GM18868 (cell line): ENCODE measurements around the gene TRDMT1.

Experiments
- ATAC-seq: cut with Tn5 transposase; IDR thresholded peaks from one replicate; pipeline ENCODE4 v1.9.1; 2021; ENCODE audit warnings: mild to moderate bottlenecking, moderate library complexity; ENCODE audit not compliant: unreplicated experiment

Gene TRDMT1

DNA sequence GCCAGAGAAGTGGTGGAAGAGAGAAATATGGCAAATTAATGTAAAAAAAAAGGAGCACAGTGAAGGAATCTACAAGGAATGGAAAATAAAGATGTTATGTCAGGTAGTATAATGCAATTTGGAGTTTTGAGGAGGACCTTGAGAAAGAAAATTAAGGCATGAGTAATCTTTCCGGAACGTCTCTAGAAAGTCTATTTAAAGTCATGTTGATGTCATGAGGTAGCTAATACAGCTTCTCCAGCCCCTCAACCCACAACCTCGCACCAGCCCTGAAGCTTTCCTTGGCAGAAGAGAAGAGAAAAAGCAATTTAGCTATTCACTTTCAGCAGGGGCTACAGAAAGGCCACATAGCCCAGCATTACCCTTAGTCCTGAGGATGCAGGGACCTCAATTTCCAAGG lies 22.5 kb downstream of the TRDMT1 start:
- ATAC-seq = no peak

DNA sequence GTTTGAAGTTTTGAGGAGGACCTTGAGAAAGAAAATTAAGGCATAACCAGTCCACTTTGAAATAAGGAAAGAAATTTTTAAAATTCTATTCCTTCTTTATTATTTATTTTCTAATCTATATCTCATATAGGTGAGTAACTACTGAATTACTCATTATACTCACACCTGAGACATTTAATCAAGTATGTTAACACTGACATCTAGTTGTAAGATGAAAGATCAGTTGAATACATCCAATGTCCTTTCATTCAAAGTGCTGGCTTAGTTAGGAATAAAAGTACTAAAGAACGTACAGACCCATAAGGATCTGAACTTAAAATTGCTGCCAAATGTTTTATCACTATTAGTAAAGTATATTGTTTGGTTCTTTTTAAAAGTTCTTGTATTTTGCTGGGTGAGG lies 23.5 kb downstream of the TRDMT1 start:
- no peak for ATAC-seq

- no peak for ATAC-seq
Observed at GRCh38 chr10:17177014-17177413, 24.5 kb downstream of the TRDMT1 start.

- ATAC-seq = no peak
Observed at GRCh38 chr10:17176091-17176490, 25.4 kb downstream of the TRDMT1 start.

DNA sequence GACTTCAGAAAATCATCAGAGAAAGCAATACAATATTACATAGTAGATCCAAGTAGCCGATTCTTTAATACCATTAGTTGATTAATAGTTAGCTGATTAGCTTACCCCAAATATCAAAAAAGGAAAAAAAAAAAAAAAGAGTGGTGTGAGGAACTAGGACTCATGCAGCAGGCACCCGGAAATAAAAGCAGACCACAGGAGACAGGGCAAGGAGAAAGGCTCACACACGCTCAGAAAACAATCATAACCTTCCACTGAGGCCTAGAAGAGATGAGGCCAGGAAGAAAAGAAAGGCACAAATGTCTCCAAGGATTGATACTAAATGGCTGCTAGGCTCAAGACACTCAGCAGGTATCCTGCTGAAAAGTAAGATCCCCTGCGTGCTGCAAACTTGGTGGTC lies 25.9 kb downstream of the TRDMT1 start:
- peak; percentile 60 for ATAC-seq

- no peak for ATAC-seq
Observed at GRCh38 chr10:17174626-17175025, 26.8 kb downstream of the TRDMT1 start.

DNA sequence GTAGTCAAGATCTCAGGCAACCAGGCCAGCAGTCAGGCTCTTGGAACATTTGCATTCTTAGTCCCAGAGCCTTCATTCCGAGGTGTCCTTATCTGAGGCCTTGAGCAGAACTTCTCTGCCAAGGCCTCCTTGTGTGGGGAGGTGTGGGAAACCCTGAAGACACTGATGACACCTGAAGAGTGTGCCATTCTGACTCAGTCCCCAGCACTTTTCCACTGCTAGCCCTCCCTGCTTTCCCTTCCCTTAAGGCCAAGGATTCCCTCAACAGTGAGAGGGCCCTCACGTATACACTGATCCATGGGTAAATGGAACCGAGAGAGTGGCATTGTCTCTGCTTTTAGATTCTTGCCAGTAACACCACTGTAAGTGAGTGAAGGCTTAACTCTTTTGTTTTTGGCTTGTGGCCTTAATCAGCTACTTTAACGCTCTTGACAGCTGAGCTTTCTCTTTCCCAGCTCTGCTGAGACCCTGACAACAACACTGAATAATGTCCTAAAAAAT lies 30.3 kb downstream of the TRDMT1 start:
- ATAC-seq = no peak

GRCh38 chr10:17169803-17170202 lies 31.7 kb downstream of the TRDMT1 start:
- ATAC-seq = no peak

DNA sequence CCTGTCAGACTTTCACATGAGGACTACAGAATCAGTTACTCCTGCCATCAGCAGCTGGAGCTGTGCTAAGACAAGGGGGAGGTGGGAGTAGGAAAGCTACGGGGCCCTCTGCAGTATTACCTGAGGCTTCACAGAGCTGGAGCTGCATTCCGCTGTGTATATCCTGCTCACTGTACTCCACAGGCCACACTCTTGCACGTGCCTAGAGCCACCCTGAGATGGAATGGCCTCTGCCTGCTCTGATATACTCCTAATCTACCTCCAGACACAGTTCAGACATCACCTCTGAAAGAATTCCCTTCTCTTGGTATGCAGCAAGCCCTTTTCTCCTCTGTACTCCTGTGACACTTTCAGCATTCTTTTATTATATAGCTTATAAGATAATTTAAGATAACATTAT lies 34.8 kb downstream of the TRDMT1 start:
- ATAC-seq = no peak

- ATAC-seq = no peak
Observed at GRCh38 chr10:17162828-17163227, 38.6 kb downstream of the TRDMT1 start.

DNA sequence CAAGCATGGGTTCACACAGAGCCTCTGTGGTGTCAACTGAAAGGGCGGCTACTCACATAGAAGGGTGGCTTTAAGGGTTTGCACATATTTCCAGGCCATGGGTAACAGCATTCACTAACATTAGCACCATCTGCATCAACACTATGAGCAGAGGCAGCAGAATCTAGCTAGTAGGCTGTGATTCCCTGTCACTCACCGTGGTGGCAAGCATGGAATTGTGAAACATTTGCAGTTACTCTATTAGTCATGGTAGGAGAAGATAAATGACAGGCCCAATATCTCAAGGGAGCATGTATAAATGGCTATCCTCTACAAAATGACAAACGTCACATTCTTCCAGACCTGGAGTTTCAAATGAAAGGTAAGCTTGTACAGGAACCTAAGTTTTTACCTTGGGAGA lies 39.7 kb downstream of the TRDMT1 start:
- no peak for ATAC-seq

DNA sequence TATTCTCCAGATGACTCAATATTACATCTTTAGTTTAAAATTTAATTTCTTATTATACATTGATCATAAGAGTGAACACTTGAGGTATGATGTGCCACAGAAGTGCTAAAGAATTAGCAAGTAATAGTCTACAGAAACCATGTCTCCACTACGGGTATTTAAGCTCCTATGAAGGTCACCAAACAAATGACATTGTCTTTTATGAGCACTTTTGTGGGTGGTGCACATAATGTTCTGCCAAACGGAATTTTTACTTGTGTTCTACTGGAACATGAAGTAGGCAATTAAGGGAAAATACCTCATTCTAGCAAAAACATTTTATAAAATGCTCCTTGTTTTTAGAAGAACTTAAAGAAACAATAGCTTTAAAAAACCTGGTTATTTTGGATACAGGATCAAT lies 44.4 kb downstream of the TRDMT1 start:
- no peak for ATAC-seq

- ATAC-seq = no peak
Observed at GRCh38 chr10:17155826-17156225, 45.6 kb downstream of the TRDMT1 start.

DNA sequence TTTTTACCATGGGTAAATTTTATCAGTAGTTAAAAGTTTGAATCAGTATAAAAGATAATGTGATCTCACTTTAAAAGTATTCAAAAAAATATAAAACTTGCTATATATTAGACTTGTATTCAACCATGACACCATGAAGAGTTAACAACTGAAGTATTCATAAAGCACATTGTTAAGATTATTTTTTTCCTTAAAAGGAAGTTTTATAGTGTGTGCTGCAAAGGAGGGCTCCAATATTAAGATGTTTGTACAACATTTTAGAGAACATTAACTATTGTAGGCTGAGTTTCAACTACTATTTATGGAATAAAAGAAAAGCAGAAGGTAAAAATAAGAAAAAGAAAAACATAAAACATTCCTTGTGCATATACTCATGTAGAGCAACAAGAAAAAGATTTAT lies 47.4 kb downstream of the TRDMT1 start:
- no peak for ATAC-seq

GRCh38 chr10:17153321-17153720 lies 48.2 kb downstream of the TRDMT1 start:
- no peak for ATAC-seq

GRCh38 chr10:17151716-17152115 lies 49.8 kb downstream of the TRDMT1 start:
- no peak for ATAC-seq

DNA sequence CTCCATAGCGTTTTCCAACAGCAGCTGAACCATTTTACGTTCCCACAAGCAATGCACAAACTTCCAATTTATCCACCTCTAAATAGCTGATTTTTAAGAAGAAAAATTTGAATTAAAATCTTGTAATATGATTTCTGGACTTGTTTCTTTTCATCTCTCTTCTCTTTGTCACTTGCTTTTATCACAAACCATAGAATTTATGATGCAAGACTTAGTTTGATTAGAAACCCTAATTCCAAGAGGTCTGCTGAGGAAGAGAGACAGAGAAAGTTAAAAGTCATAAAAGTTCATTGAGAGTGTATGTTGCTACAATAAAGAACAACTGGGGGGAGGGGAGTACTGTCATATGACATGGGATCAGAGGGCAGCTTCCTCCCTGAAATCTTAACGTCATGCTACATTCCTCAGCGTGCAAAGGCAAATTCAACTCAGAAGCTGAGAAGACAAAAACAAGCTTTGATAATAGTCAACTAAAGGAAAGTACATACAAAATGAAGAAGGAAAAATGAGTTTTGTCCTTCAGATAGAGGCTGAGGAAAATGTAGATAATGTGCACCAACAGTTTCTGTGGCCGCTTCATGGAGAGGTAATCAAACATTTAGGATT lies 53.5 kb downstream of the TRDMT1 start:
- no peak for ATAC-seq

DNA sequence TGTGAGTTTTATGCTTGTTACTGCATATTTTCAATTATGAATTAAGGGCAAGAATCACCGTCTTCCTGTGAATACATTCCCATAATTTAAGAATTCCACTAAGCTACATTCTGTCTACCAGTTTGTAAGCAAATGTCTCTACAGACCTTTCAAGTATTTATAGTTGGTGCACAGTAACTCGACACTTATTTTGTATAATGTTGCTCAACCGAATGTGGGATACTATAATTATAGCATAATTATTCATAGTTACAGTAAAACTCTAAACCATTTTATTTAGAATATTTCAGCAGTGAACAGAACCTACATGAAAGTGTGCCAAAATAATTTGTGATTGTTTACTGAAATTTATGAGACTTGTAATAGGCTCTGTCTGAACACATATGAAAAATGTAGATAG lies 54.6 kb downstream of the TRDMT1 start:
- ATAC-seq = no peak

- no peak for ATAC-seq
Observed at GRCh38 chr10:17145239-17145638, 56.2 kb downstream of the TRDMT1 start.

GRCh38 chr10:17144757-17145156 lies 56.7 kb downstream of the TRDMT1 start:
- ATAC-seq = peak; percentile 81

DNA sequence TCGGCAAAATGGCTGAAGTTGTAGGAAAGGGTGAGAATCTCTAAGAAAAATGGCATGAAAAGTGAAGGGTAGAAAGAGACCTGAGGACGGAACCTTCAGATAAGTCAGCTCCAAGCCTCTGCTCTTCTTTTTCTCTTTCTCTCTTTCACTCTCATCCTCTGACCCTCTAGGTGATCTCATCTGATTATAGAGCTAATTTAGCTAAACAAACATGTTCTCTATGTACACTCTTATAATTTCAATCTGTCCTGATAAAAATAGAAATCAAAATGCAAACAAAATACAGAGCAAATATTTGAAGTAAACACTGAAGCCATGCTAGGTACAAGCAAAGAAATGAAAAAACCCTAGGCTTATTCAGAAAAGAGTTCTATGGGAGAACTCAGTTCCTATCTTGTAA lies 57.4 kb downstream of the TRDMT1 start:
- ATAC-seq = no peak

GRCh38 chr10:17143055-17143690 lies 58.3 kb downstream of the TRDMT1 start:
- ATAC-seq = no peak
